HTR-8/SVneo (cell line): ENCODE results near the gene RFX8.
A peak's percentile ranks its signal among the peaks of the same experiment; 100 is the strongest.
"Not testable (repeated sequence)": the region's sequence is repeated elsewhere in the genome, so short reads cannot be mapped to it uniquely, and the experiment has no call there.

Experiments used
- DNase-seq: peaks from one replicate; pipeline ENCODE4 v3.0.0; 2011; ENCODE audit warnings: low spot score, mixed read lengths; ENCODE audit not compliant: insufficient read length
- FAIRE-seq: peaks from 2 replicates; lab custom pipeline; 2011; peaks lifted over from hg19 to GRCh38; lab: Jason Lieb, UNC

The RFX8 gene

GRCh38 chr2:101474731-101475384 lies at the start of gene RFX8:
Gene RFX8, minus strand, starts transcription at chr2:101475112. Its CDS starts 8,264 bp downstream, at chr2:101466848.
- FAIRE-seq (no peak), DNase-seq (no peak)

DNA sequence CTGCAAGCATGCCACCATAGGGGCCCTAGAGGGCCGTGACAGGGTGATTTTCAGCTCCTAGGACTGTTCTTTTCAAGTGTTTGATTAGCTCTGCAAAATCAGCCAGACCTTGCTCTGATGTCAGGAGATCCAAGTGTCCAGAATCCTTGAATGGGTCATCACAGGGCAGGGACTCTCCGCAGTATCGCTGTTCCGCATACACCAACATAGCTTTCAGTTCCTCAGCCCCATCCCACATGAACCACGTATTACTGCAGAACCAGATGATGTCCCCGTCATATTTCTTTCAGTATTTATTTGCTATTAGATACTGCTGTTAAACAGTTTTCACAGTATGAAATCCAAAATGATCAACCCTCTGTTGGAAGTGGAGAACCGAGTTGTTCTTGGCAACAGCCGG lies 46.6 kb upstream of the RFX8 start:
- DNase-seq (no peak), FAIRE-seq (no peak)

GRCh38 chr2:101520246-101520645 lies 45.3 kb upstream of the RFX8 start:
- FAIRE-seq: no peak
- peak; percentile 40 for DNase-seq

GRCh38 chr2:101518578-101519492 lies 43.9 kb upstream of the RFX8 start:
- no peak for FAIRE-seq
- DNase-seq: peak; percentile 48

- FAIRE-seq: no peak
- DNase-seq: peak; percentile 31
These were observed 42.9 kb upstream of the RFX8 start for GRCh38 chr2:101517758-101518271.

DNA sequence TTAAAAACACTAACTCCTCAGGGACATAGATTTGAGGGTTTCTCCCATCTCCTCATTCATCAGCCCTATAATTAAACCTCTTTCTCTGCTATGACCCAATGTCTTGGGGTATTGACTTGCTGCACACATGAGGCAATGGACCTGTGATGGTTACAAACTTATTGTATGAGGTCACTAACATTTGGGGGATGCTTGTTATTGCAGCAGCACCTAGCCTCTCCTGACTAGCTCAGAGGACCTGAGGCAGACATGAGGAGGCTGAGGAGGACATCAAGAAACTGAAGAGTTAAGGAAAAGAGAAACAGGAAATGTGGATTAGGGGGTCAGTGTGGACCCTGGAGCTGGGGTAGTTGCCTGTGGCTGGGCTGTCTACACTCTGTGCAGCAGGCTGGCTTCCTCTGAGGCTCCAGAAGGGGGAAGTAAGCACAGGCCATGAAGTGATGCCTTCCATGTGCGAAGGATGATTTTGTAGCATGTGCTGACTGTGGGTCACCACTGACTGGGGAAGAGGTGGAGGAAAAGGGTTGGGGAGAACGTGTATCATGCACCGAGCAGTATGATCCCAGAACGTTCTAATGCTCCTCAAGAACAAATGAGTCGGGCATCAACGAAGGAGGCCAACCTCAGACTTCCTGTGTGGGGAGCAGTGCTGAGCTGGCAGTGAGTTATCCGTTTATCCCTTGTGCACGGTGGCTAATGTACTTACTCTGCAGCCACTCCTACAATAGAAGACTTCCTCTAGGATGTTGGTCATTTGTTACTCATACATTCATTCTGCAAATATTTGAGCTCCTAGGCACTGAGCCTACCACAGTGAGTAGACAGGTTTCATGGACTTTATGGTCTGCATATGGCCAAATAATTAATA lies 42.1 kb upstream of the RFX8 start:
- peak; percentile 51 for DNase-seq
- no peak for FAIRE-seq

GRCh38 chr2:101516349-101516748 lies 41.4 kb upstream of the RFX8 start:
- no peak for FAIRE-seq

DNA sequence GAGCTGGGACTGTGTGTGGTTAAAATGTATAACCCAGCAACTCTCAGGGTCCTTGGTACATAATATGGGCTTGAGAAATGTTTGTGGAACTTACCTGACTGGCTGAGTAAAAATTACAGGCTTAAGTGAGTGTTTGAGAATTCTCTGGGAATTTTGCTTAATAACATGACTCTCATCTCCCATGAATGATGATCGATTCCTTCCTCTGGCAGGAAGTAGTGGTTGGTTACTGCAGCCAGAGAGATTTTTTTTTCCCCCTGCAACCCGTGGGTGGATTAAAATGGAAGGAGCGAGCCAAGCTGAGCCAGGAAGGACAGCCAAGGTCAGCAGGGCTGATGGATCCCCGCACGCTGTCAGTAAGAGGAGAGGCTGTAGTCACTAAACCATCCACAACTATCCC lies 40.6 kb upstream of the RFX8 start:
- DNase-seq: peak; percentile 26
- no peak for FAIRE-seq

More at GRCh38 chr2:101516349-101516748, 41.4 kb upstream of the RFX8 start:
- no peak for DNase-seq

DNA sequence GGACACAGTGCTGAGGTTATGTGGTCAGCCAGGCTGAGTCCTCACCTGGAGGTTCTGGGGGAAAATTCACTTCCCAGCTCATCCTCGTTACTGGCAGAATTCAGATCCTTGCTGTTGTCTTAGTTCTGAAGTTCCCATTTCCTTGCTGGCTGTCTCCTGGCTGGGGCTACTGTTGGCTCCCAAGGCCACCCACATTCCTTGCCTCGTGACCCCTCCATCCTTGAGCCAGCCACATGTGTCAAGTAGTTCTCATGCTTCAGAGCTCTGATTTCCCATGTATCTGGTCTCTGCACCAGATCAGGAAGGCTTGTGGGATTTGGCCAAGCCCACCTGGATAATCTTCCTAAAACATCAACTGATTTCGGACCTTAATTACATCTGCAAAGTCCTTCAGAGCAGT lies 38.1 kb upstream of the RFX8 start:
- DNase-seq: no peak
- no peak for FAIRE-seq

DNA sequence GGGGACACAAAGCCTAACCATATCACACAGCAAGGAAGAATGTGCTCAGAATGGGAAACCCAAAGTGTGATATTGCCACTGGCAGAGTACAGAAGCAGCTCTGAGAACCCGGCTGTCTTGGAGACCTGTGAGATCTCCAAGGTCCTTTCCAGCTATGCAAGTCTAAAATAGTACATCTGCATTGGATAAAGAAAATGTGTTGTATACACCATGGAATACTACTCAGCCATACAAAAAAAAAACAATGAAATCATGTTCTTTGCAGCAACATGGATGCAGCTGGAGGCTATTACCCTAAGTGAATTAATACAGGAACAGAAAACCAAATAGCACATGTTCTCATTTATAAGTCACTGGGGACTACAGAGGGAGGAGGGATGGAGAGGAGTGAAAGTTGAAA lies 36.5 kb upstream of the RFX8 start:
- DNase-seq: no peak
- FAIRE-seq: no peak

DNA sequence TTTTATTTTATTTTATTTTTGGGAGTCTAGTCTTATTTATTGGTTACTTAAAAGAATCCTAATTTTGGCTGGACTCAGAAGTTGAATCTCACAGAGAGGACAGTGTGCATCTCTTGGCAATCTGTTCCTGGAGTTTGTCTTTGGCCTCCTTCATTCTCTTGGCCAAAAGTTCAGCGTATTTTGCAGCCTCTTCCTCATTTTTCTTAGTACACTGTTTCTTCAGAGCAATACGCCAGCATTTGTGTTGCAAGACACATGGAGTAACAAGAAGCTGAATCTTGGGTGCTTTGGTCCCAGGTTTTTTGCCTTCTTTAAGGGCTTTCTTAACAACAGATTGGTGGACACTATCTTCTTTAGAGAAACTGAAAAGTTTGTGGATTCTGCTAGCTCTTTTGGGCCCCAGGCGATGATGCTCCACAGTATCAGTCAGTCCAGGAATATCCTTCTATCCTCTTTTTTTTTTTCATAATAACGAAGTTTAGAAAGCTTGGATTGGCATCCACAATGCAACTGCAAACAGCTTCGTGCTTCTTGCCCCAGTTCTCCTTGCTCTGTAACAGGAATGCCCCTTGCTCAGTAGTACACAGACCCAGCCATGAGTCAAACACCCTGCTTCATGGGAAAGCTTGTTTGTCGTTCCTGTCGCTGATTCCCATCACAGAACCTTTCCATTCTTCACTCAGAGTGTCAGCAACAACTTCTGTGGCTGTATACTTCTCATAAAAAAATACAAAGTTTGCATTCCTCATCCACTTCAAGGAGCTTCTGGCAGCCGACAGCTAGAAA lies 34.8 kb upstream of the RFX8 start:
- FAIRE-seq (no peak), DNase-seq (no peak)

DNA sequence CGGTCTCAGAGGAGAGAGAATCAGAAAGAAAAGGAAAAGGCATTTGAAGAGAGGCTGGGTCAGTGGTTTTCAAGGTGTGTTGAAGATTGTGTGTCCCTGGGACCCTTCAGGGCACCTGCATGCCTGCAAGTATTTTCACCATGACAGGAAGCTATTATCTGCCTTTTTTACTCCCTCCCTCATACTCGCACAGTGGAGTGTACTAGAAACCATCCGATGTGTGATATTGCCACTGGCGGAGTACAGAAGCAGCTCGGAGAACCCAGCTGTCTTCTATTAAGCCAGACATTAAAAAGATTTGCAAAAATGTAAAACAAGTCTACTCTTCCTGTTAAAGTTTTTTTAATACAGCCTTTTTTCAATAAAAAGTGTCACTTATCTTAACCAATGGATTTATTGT lies 33.7 kb upstream of the RFX8 start:
- DNase-seq (no peak), FAIRE-seq (no peak)

DNA sequence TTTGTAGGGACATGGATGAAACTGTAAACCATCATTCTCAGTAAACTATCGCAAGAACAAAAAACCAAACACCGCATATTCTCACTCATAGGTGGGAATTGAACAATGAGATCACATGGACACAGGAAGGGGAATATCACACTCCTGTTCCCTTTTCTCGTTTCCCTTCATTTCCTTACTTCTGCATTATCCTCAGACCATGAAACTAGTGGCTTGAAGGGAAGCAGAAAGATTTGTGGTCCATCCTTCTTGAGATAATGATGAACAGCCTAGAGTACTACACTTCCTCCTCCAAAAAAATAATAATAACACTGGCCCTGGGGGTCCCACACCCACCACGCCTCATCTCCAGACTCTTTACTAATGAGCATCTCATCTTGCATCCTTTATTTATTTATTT lies 30.4 kb upstream of the RFX8 start:
- DNase-seq, FAIRE-seq: not testable (repeated sequence)

GRCh38 chr2:101504744-101505143 lies 29.8 kb upstream of the RFX8 start:
- not testable (repeated sequence) for DNase-seq, FAIRE-seq

DNA sequence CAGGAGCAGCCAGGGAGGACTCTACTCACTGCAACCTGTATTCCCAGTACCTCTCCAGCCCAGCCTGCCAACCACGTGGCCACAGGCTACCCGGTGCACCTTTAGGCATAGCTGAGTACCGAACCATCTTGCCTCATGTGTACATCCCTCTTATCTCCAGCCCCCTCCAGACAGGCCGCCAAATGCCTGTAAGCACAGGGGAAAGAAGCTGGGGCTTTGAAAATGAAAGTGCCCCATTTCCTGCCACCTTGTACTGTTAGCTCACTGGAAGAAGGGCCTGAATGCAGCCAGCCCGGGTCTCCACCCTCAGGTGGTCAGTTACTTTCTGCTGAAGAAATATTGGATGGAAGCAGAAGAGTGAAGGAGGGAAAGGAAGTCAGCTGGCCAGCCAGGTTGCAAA lies 27.2 kb upstream of the RFX8 start:
- DNase-seq: no peak
- FAIRE-seq: no peak

GRCh38 chr2:101501443-101501842 lies 26.5 kb upstream of the RFX8 start:
- FAIRE-seq: no peak

DNA sequence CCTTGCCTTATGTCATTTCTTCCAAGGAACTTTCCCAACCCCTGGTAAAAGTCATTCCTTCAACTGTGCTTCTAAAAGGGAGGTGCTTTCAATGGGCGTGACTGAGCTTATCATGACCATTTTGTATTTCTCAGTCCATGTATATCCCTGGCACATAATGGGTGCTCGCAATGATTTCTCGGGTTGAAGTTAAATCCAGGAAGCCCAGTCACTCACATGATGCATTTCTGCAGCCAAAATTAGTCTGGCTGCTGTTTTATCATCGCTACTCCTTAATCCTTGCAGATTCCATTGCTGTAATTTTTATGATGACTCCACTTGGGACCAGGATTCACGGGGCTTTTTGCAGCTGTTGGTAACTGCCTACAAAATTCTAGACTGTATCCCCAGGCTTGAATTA lies 25.9 kb upstream of the RFX8 start:
- DNase-seq (no peak), FAIRE-seq (no peak)

More at GRCh38 chr2:101501443-101501842, 26.5 kb upstream of the RFX8 start:
- DNase-seq: no peak

- no peak for DNase-seq
- FAIRE-seq: no peak
These were observed 25.3 kb upstream of the RFX8 start for GRCh38 chr2:101500180-101500579.

GRCh38 chr2:101496279-101496678 lies 21.4 kb upstream of the RFX8 start:
- DNase-seq: no peak
- FAIRE-seq: no peak
